Measurements from ENCODE around the gene ASB18.

GRCh38 chr2:236262238-236262637 lies 2.0 kb downstream of the ASB18 start:
- TF ChIP-seq EGR1 (IDR thresholded peaks at IDR 0.05; ENCODE audit: borderline replicate concordance in 1 of 2, low read depth in 2 of 2, low read length in 2 of 2) (no peak), CTCF (IDR thresholded peaks at IDR 0.05 in 2 of 3, conservative IDR thresholded peaks at IDR 0.05 in 1 of 3; ENCODE audit: control insufficient read depth in 2 of 3, extremely low read depth in 1 of 3, insufficient read depth in 1 of 3, low read depth in 3 of 3, low read length in 3 of 3) (no peak), EZH2 (IDR thresholded peaks at IDR 0.05; ENCODE audit: borderline replicate concordance, control insufficient read depth, low read depth, low read length) (no peak), FOS (IDR thresholded peaks at IDR 0.05; ENCODE audit: borderline replicate concordance, extremely low read depth, insufficient read length) (no peak), EED (IDR thresholded peaks at IDR 0.05; ENCODE audit: low read depth) (no peak), SP1 (IDR thresholded peaks at IDR 0.05; ENCODE audit: low read depth, low read length) (no peak), POLR2A (IDR thresholded peaks at IDR 0.05; ENCODE audit: low read depth, low read length) (no peak), ATF2 (IDR thresholded peaks at IDR 0.05; ENCODE audit: low read length) (no peak)

Data from GM12878 (cell line).